Tibial nerve (tissue), 4 donors: ENCODE results near the gene CCNG1. TPM values are rescaled to one million over a fixed set of nuclear protein-coding genes. Genes with fewer than 3 reads are reported as not detected.

Experiments used
- DNase-seq, 2 donors: peaks; one replicate each; pipeline ENCODE4 v3.0.0-alpha.2; 2019; ENCODE audit warnings: low spot score in 2 of 2
- H3K27ac ChIP-seq, 4 donors: fragments of 200-600 bp; sonication (generic) in 3 of 4; one replicate each; pipeline ENCODE4 v1.5.1; 2017 to 2019; ENCODE audit warnings: mild to moderate bottlenecking in 1 of 4
- H3K27me3 ChIP-seq, 2 donors: fragments of 200-600 bp; sonication (generic) in 1 of 2; one replicate each; pipeline versions ENCODE4 v1.5.1 to v1.6.0; 2017 to 2019
- H3K36me3 ChIP-seq, 3 donors: fragments of 200-600 bp; sonication (generic); one replicate each; pipeline ENCODE4 v1.5.1; 2018 to 2019
- H3K4me1 ChIP-seq, 4 donors: fragments of 200-600 bp; sonication (generic) in 3 of 4; one replicate each; pipeline ENCODE4 v1.5.1; 2017 to 2019
- H3K4me3 ChIP-seq, 4 donors: fragments of 200-600 bp; sonication (generic) in 3 of 4; one replicate each; pipeline ENCODE4 v1.5.1; 2017 to 2019; ENCODE audit warnings: mild to moderate bottlenecking in 1 of 4, moderate library complexity in 1 of 4
- H3K9me3 ChIP-seq, 4 donors: fragments of 200-600 bp; sonication (generic) in 3 of 4; one replicate each; pipeline ENCODE4 v1.5.1; 2017 to 2019
- EP300 ChIP-seq, 2 donors: sonication (generic); formaldehyde crosslinking; IDR thresholded peaks; one replicate each; pipeline ENCODE4 v1.6.1; 2017; ENCODE audit warnings: antibody characterized with exemption in 2 of 2, mild to moderate bottlenecking in 1 of 2
- POLR2A ChIP-seq, 2 donors: fragments of 450-650 bp; IDR thresholded peaks; one replicate each; pipeline ENCODE4 v1.6.1; 2017; ENCODE audit warnings: antibody characterized with exemption in 2 of 2, mild to moderate bottlenecking in 2 of 2, moderate library complexity in 2 of 2
- WGBS, 2 donors: methylation state at CpG; one replicate each; pipeline ENCODE4 v1.1.5; 2018; 5-methylcytosine and 5-hydroxymethylcytosine counted together
- total RNA-seq, 4 donors: library from RNA; depleted of rRNA; stranded (reverse); fragments of >200 nt; gene quantifications; one replicate each; pipeline ENCODE4 v1.1.0, GENCODE V29; 2016
- TF ChIP-seq, protein P1 (sequence below), 5 experiments: fragments of 200-600 bp in 3 of 5; fragments of 450-650 bp in 2 of 5; sonication (generic) in 3 of 5; IDR thresholded peaks; one replicate each; pipeline ENCODE4 v1.5.1; 2016 to 2019; ENCODE audit warnings: antibody characterized with exemption in 5 of 5, mild to moderate bottlenecking in 3 of 5, moderate library complexity in 2 of 5

CCNG1 gene
- total RNA-seq, 4 donors from 2014 or later: 103 to 146 (median 113) TPM

- H3K36me3 ChIP-seq: no peaks in the 10 kb centered on the region
- no peak for DNase-seq
- H3K27ac ChIP-seq: no peak overlapping the region
- no peaks in the 10 kb centered on the region for H3K27me3 ChIP-seq
- TF ChIP-seq EP300 (IDR thresholded peaks at IDR 0.05) (no peak), POLR2A (IDR thresholded peaks at IDR 0.05) (no peak)
- TF ChIP-seq, protein P1, sequence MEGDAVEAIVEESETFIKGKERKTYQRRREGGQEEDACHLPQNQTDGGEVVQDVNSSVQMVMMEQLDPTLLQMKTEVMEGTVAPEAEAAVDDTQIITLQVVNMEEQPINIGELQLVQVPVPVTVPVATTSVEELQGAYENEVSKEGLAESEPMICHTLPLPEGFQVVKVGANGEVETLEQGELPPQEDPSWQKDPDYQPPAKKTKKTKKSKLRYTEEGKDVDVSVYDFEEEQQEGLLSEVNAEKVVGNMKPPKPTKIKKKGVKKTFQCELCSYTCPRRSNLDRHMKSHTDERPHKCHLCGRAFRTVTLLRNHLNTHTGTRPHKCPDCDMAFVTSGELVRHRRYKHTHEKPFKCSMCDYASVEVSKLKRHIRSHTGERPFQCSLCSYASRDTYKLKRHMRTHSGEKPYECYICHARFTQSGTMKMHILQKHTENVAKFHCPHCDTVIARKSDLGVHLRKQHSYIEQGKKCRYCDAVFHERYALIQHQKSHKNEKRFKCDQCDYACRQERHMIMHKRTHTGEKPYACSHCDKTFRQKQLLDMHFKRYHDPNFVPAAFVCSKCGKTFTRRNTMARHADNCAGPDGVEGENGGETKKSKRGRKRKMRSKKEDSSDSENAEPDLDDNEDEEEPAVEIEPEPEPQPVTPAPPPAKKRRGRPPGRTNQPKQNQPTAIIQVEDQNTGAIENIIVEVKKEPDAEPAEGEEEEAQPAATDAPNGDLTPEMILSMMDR (IDR thresholded peaks at IDR 0.05): no peak
- peaks cover 0 to 27% (median 10%) of the 10 kb centered on the region in 4 donors for H3K4me1 ChIP-seq
- H3K9me3 ChIP-seq: no peaks in the 10 kb centered on the region
- H3K4me3 ChIP-seq: no peak overlapping the region
These were observed 25.7 kb downstream of the CCNG1 start for GRCh38 chr5:163463063-163463435.

- Histone ChIP-seq H3K27me3 (no peaks in the 10 kb centered on the region), H3K4me3 (no peak overlapping the region), H3K9me3 (no peaks in the 10 kb centered on the region), H3K36me3 (no peaks in the 10 kb centered on the region), H3K4me1 (no peaks in the 10 kb centered on the region), H3K27ac (no peak overlapping the region)
- TF ChIP-seq, protein P1 (IDR thresholded peaks at IDR 0.05): no peak
- no peak for TF ChIP-seq EP300 (IDR thresholded peaks at IDR 0.05)
- TF ChIP-seq POLR2A (IDR thresholded peaks at IDR 0.05): no peak
- WGBS, 2 donors: 80 to 85% methylated on average over 4 of the region's 4 CpGs
- no peak for DNase-seq
These were observed 30.3 kb downstream of the CCNG1 start for GRCh38 chr5:163467682-163468081.

DNA sequence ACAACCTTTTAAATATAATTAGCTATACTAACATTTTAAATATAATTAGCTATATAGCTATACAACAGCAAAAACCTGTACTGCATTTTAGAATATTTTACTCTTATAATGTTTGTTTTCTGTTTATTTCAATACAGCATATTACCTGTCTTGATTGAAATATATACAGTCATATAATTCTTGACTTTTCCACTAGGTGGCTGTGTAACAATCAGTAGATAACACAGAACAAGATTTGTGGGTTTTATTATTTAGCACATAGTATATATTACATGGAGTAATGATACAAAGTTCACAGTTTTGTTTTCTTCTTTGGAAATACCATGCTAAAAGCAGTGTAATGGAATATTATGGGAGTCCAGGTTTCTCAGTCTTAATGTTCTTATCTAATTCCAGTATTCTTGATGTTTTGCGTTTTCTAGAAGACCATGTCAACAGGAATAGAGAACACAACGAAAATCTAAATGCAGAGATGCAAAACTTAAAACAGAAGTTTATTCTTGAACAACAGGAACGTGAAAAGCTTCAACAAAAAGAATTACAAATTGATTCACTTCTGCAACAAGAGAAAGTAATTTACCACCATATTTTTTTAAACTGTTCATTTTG lies 36.3 kb downstream of the CCNG1 start:
- H3K27ac ChIP-seq: no peak overlapping the region
- H3K4me1 ChIP-seq: no peaks in the 10 kb centered on the region
- WGBS, 2 donors: 95 to 99% methylated on average over 3 of the region's 3 CpGs
- H3K27me3 ChIP-seq: no peaks in the 10 kb centered on the region
- no peak overlapping the region for H3K4me3 ChIP-seq
- no peaks in the 10 kb centered on the region for H3K9me3 ChIP-seq
- H3K36me3 ChIP-seq: no peaks in the 10 kb centered on the region
- no peak for DNase-seq
- no peak for TF ChIP-seq POLR2A (IDR thresholded peaks at IDR 0.05)
- TF ChIP-seq EP300 (IDR thresholded peaks at IDR 0.05): no peak
- TF ChIP-seq, protein P1 (IDR thresholded peaks at IDR 0.05): peak in 2 of 5 experiments; percentile 36 to 43

- TF ChIP-seq, protein P1 (IDR thresholded peaks at IDR 0.05): no peak
- TF ChIP-seq POLR2A (IDR thresholded peaks at IDR 0.05) (no peak), EP300 (IDR thresholded peaks at IDR 0.05) (no peak)
- Histone ChIP-seq H3K4me3 (no peak overlapping the region), H3K27ac (no peak overlapping the region), H3K36me3 (no peaks in the 10 kb centered on the region), H3K4me1 (no peaks in the 10 kb centered on the region), H3K9me3 (no peaks in the 10 kb centered on the region), H3K27me3 (no peaks in the 10 kb centered on the region)
- DNase-seq: no peak
- 96% methylated on average over 2 of the region's 2 CpGs for WGBS, 2 donors
These were observed 38.0 kb downstream of the CCNG1 start for GRCh38 chr5:163475411-163475810.

- no peak overlapping the region for H3K27ac ChIP-seq
- H3K36me3 ChIP-seq: no peaks in the 10 kb centered on the region
- H3K27me3 ChIP-seq: no peaks in the 10 kb centered on the region
- H3K9me3 ChIP-seq: no peaks in the 10 kb centered on the region
- 74% methylated on average over 2 of the region's 2 CpGs for WGBS, 2 donors
- no peaks in the 10 kb centered on the region for H3K4me1 ChIP-seq
- TF ChIP-seq, protein P1 (IDR thresholded peaks at IDR 0.05): no peak
- TF ChIP-seq POLR2A (IDR thresholded peaks at IDR 0.05) (no peak), EP300 (IDR thresholded peaks at IDR 0.05) (no peak)
- no peak overlapping the region for H3K4me3 ChIP-seq
- no peak for DNase-seq
These were observed 41.0 kb downstream of the CCNG1 start for GRCh38 chr5:163478126-163478981.
